ENCODE measurements around the gene PIK3CG.
"Not testable (repeated sequence)": the region's sequence is repeated elsewhere in the genome, so short reads cannot be mapped to it uniquely, and the experiment has no call there.

Gene PIK3CG

DNA sequence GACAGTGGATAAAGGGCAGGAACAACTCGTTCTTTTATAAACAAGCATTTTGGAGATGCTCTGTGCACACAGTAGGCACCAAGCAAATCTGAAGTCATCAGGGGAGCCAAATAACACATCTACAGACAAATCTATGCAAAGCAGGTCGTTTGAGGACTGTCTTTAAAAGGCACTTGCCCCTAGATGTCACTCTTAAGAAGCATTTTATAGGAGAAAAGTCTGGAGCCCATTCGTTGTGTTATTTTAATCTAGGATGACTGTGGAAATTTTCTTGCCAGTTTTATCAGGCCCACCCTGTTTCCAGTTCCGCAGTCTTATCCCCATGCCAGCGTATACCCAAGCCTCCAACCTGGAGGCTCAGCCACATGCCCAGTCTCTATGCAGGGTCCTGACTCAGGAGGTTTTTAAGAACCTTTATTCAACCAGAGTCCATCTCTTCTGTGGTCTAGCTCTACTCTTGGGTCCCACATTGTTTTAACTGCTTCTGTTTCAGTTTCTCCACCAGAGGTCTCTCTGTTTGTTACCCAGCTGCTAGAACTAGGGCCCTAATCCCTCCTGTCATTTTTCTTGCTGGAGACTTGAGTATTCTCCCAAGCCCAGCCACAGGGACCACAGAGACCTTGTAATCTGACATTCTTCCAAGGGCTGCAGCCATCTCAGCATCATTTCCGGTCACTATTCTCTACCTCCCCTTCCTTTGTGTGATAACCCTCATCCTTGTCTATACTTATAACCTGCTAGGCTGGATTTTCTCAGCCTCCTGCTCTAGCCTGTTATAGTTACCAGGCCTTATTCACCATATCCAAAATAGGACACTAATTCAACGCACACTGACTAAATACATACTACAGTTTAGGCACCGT lies 26.7 kb downstream of the PIK3CG start:
- no peak overlapping the region for H3K4me3 ChIP-seq (ENCODE audit: low read length)
- DNase-seq (ENCODE audit: low read depth) = no peak
- TF ChIP-seq, protein P1, sequence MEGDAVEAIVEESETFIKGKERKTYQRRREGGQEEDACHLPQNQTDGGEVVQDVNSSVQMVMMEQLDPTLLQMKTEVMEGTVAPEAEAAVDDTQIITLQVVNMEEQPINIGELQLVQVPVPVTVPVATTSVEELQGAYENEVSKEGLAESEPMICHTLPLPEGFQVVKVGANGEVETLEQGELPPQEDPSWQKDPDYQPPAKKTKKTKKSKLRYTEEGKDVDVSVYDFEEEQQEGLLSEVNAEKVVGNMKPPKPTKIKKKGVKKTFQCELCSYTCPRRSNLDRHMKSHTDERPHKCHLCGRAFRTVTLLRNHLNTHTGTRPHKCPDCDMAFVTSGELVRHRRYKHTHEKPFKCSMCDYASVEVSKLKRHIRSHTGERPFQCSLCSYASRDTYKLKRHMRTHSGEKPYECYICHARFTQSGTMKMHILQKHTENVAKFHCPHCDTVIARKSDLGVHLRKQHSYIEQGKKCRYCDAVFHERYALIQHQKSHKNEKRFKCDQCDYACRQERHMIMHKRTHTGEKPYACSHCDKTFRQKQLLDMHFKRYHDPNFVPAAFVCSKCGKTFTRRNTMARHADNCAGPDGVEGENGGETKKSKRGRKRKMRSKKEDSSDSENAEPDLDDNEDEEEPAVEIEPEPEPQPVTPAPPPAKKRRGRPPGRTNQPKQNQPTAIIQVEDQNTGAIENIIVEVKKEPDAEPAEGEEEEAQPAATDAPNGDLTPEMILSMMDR (conservative IDR thresholded peaks at IDR 0.05; ENCODE audit: low read length) = no peak; the same call in 1 of the 2 replicates

DNA sequence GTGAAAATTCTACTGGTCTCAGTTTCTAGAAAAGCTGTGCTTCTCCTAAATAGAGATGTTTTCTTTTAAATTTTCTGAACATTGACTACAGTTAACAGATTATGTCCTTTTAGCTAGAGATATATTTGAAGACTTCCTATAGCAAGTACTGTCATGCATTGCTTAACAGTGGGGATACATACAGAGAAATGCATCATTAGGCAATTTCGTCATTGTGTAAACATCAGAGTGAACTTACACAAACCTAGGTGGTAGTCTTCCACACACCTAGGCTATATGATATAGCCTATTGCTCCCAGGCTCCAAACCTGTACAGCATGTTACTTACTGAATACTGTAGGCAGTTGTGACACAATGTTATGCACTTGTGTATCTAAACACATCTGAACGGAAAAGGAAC lies 28.5 kb downstream of the PIK3CG start:
- TF ChIP-seq, protein P1 (conservative IDR thresholded peaks at IDR 0.05; ENCODE audit: low read length) = no peak
- no peak for DNase-seq (ENCODE audit: low read depth)

DNA sequence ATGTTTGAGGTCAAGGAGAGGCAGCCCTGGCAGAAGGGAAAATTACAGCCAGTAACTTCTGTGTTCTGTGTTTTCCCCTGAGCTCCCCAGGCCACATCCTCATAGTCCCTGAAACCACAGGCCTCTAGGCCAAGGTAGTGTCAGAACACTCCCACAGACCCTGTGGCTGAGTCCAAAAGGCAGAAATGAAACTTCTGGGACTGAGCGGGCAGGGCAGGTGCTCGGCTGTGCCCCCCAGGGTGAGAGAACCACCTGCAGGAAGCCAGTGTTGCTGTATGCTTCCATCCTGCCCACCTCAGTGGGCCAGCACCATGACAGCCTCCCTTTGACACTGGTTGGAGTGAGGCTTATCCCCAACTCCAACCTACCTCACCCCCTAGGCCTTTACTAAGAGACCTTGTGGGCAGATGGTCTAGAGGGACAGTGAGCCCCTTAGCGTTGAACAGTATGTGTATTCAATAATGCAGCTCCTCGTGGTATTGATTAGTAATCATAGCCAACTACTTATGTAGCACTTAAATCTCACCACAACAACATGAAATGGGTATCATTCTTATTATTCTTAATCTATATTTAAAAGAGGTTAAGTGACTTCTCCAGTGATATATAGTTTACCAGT lies 30.3 kb downstream of the PIK3CG start:
- no peak for DNase-seq (ENCODE audit: low read depth)
- no peak overlapping the region for H3K4me3 ChIP-seq (ENCODE audit: low read length)
- TF ChIP-seq, protein P1 (conservative IDR thresholded peaks at IDR 0.05; ENCODE audit: low read length) = no peak

More for the DNA sequence above, 28.5 kb downstream of the PIK3CG start:
- H3K4me3 ChIP-seq (ENCODE audit: low read length) = no peak overlapping the region

DNA sequence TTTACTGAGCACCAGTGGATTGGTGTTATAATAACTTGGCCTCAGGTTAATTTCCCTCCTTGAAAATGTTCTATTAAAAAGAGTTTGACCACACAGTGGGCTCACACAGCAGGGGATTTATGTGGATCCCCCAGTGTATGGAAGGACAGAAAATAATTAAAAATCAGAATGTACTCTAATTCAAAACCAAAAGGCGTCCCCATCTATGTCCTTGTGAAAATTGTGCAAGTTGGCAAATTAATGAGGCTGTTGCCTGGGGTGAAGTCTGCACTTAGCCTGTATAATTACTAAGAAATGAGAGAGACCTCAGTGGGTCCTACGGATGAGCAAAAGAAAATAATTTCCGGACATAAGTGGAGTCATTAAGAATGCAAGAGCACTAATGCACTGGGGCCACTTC lies 31.1 kb downstream of the PIK3CG start:
- TF ChIP-seq, protein P1 (conservative IDR thresholded peaks at IDR 0.05; ENCODE audit: low read length) = no peak
- no peak overlapping the region for H3K4me3 ChIP-seq (ENCODE audit: low read length)
- DNase-seq (ENCODE audit: low read depth) = no peak

DNA sequence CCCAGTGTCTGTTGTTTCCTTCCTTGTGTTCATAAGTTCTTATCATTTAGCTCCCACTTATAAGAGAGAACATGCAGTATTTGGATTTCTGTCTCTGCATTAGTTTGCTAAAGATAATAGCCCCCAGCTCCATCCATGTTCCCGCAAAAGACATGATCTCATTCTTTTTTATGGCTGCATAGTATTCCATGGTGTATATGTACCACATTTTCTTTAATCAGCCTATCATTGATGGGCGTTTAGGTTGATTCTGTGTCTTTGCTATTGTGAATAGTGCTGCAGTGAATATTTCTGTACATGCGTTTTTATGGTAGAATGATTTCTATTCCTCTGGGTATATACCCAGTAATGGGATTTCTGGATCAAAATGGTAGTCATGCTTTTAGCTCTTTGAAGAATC lies 32.5 kb downstream of the PIK3CG start:
- not testable (repeated sequence) for H3K4me3 ChIP-seq (ENCODE audit: low read length); DNase-seq (ENCODE audit: low read depth)

DNA sequence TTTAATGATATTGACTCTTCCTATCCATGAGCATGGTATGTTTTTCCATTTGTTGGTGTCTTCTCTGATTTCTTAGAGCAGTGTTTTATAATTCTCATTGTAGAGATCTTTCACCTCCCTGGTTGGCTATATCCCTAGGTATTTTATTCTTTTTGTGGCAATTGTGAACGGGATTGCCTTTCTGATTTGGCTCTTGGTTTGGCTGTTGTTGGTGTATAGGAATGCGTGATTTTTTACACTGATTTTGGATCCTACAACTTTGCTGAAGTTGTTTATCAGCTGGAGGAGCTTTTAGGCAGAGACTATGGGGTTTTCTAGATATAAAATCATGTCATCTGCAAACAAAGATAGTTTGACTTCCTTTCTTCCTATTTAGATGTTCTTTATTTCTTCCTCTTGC lies 33.9 kb downstream of the PIK3CG start:
- not testable (repeated sequence) for DNase-seq (ENCODE audit: low read depth); H3K4me3 ChIP-seq (ENCODE audit: low read length)

DNA sequence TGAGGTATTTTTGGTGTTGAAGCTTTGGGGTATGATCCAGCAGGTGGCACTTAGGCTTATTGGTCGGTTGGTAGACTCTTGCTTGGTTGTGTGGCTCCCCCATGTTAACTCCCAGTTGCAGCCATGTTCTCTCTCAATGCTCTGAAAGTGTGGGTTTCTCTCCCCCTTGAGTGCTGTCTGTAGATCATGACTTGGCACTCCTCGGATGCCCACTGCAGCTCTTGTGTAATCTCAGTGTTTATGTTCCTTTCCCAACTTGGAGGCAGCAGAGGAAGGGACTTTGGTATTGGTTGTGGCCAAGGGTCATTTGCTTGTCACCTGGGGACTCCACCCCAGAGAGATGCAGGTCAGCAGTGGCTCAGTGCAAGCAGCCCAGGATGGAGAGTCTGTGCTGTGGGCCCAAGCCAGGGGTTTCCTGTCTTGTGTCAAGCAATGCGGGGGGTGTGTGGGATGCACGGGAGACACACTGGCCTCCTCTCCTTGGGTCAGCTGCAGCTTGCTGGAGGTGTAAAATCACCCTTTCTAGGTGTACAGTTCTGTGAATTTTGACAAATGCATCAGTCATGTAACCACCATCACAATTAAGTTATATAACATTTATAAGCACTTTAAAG lies 36.9 kb downstream of the PIK3CG start:
- H3K4me3 ChIP-seq (ENCODE audit: low read length) = no peak overlapping the region
- TF ChIP-seq, protein P1 (conservative IDR thresholded peaks at IDR 0.05; ENCODE audit: low read length) = no peak
- DNase-seq (ENCODE audit: low read depth) = no peak

DNA sequence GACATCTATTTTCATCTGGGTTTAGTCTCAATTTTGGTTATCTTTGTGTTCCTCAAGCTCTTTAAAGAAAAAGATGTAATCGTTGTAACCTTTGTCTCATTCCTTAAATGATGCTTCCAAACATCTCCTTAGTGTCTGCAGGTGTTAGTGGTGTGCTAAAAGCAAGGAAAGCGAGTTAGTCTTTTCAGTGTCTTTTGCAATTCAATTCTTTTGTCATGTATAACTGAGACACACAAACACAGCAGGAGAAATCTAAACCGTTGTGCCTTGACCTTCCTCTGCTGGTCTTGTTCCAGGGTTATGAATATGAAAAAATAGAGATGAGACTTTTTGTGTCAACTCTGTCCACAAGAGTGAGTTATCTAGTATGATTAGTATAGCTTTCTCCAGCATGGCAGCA lies 40.7 kb downstream of the PIK3CG start:
- DNase-seq (ENCODE audit: low read depth) = no peak
- TF ChIP-seq, protein P1 (conservative IDR thresholded peaks at IDR 0.05; ENCODE audit: low read length) = no peak
- no peak overlapping the region for H3K4me3 ChIP-seq (ENCODE audit: low read length)

All from AG10803 (cell line).